Esophagus squamous epithelium (tissue), 5 donors: ENCODE measurements around the gene MUC22. TPM values are rescaled to one million over a fixed set of nuclear protein-coding genes. Genes with fewer than 3 reads are reported as not detected.
"Not testable (repeated sequence)": the region's sequence is repeated elsewhere in the genome, so short reads cannot be mapped to it uniquely, and the experiment has no call there.

ENCODE experiments used
- DNase-seq: peaks from one replicate; lab custom pipeline; 2025; lab: John Stamatoyannopoulos, UW
- H3K27ac ChIP-seq, 4 donors: fragments of 200-600 bp; sonication (generic); one replicate each; pipeline ENCODE4 v1.5.1; 2016 to 2019; ENCODE audit warnings: mild to moderate bottlenecking in 1 of 4
- H3K27me3 ChIP-seq, 4 donors: fragments of 200-600 bp; sonication (generic); 1 replicate in 3 of 4; 2 replicates in 1 of 4; pipeline versions ENCODE4 v1.5.1 to v1.6.0; 2017 to 2021; ENCODE audit warnings: antibody characterized with exemption in 1 of 4
- H3K36me3 ChIP-seq, 3 donors: fragments of 200-600 bp; sonication (generic); one replicate each; pipeline ENCODE4 v1.5.1; 2016 to 2019
- H3K4me1 ChIP-seq, 3 donors: fragments of 200-600 bp; sonication (generic); one replicate each; pipeline ENCODE4 v1.5.1; 2017 to 2019
- H3K4me3 ChIP-seq, 4 donors: fragments of 200-600 bp; sonication (generic); 1 replicate in 3 of 4; 2 replicates in 1 of 4; pipeline ENCODE4 v1.5.1; 2016 to 2019; ENCODE audit warnings: mild to moderate bottlenecking in 2 of 4, moderate library complexity in 1 of 4
- H3K9me3 ChIP-seq, 3 donors: fragments of 200-600 bp; sonication (generic); one replicate each; pipeline ENCODE4 v1.5.1; 2016 to 2019
- POLR2A ChIP-seq, 4 donors: fragments of 450-650 bp; IDR thresholded peaks; one replicate each; pipeline ENCODE4 v1.6.1; 2017; ENCODE audit warnings: antibody characterized with exemption in 4 of 4, mild to moderate bottlenecking in 4 of 4, moderate library complexity in 3 of 4
- WGBS, 2 donors: methylation state at CpG; one replicate each; pipeline ENCODE4 v1.1.5; 2018; 5-methylcytosine and 5-hydroxymethylcytosine counted together
- intact Hi-C: fragments of 100-400 bp; cut with DNase I; formaldehyde crosslinking; loops from one replicate; pipeline ENCODE4 v1.15.0; 2022
- total RNA-seq, 4 donors: library from RNA; depleted of rRNA; stranded (reverse); fragments of >200 nt; gene quantifications; one replicate each; pipeline ENCODE4 v1.1.0, GENCODE V29; 2016
- TF ChIP-seq, protein P1 (sequence below), 6 experiments: fragments of 450-650 bp in 4 of 6; fragments of 200-600 bp in 2 of 6; sonication (generic) in 2 of 6; IDR thresholded peaks; one replicate each; pipeline ENCODE4 v1.5.1; 2016 to 2019; ENCODE audit warnings: antibody characterized with exemption in 6 of 6, mild to moderate bottlenecking in 4 of 6, moderate library complexity in 4 of 6
- donor health status: DM: yes; HTN: yes; CAD: no.

Gene MUC22
- total RNA-seq, 4 donors from 2014 or later: 4.1 to 10.1 (median 7.6) TPM

DNA sequence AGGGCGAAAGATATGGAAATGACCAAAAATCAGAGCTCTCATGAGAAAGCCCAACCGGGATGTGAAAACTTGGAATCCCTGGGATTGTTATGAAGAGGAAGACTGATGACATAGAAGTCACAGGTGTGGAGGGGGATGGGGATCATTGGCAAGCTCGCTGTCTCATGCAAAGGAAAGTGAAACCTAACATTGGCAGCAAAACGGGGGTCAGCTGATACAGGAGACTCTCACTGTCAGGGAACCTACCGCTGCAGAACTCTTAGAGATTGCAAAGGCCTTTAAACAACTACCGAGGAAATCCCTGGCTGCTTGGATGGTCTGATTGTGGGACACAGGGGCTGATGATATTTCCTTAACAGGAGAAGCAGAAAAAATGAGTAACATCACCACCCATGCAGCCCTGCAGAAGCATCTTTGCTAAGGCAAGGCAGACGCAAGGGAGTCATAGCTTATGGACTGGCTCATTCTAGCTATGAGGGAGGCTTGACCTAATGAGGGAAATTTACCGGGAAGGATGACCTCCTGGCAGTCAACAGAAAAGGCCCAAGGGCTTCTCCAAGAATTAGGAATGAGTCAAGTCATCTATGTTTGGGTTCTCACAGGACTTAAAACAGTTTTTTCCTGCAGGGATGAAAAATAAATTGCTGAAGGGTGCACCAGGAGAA, 19.7 kb upstream of the MUC22 start:
- TF ChIP-seq POLR2A (IDR thresholded peaks at IDR 0.05): no peak
- TF ChIP-seq, protein P1, sequence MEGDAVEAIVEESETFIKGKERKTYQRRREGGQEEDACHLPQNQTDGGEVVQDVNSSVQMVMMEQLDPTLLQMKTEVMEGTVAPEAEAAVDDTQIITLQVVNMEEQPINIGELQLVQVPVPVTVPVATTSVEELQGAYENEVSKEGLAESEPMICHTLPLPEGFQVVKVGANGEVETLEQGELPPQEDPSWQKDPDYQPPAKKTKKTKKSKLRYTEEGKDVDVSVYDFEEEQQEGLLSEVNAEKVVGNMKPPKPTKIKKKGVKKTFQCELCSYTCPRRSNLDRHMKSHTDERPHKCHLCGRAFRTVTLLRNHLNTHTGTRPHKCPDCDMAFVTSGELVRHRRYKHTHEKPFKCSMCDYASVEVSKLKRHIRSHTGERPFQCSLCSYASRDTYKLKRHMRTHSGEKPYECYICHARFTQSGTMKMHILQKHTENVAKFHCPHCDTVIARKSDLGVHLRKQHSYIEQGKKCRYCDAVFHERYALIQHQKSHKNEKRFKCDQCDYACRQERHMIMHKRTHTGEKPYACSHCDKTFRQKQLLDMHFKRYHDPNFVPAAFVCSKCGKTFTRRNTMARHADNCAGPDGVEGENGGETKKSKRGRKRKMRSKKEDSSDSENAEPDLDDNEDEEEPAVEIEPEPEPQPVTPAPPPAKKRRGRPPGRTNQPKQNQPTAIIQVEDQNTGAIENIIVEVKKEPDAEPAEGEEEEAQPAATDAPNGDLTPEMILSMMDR (IDR thresholded peaks at IDR 0.05): no peak
- H3K4me1 ChIP-seq: no peaks in the 10 kb centered on the region
- no peak for DNase-seq
- WGBS, 2 donors: 48 to 56% methylated on average over 7 to 8 of the region's 8 CpGs
- intact Hi-C loops: no loop called here
- peaks cover 0 to 18% (median 0%) of the 10 kb centered on the region in 3 donors for H3K36me3 ChIP-seq
- no peaks in the 10 kb centered on the region for H3K9me3 ChIP-seq
- peak overlapping the region in 1 of 4 donors; percentile 1 for H3K27ac ChIP-seq
- peaks cover 0 to 4% (median 0%) of the 10 kb centered on the region in 4 donors for H3K27me3 ChIP-seq
- no peak overlapping the region for H3K4me3 ChIP-seq

GRCh38 chr6:30991891-30992290, 18.4 kb upstream of the MUC22 start:
- intact Hi-C loops: no loop called here
- Histone ChIP-seq H3K36me3 (peaks cover 0 to 18% (median 0%) of the 10 kb centered on the region in 3 donors), H3K9me3 (no peaks in the 10 kb centered on the region), H3K4me1 (no peaks in the 10 kb centered on the region), H3K27ac (peak overlapping the region in 2 of 4 donors; percentile 4 to 45), H3K4me3 (no peak overlapping the region), H3K27me3 (no peaks in the 10 kb centered on the region)
- TF ChIP-seq POLR2A (IDR thresholded peaks at IDR 0.05): no peak
- TF ChIP-seq, protein P1 (IDR thresholded peaks at IDR 0.05): no peak
- no peak for DNase-seq
- 65 to 100% methylated on average over 2 of the region's 2 CpGs for WGBS, 2 donors

GRCh38 chr6:30997301-30997700, 13.0 kb upstream of the MUC22 start:
- DNase-seq: no peak
- WGBS, 2 donors: 86 to 96% methylated on average over 2 of the region's 2 CpGs

GRCh38 chr6:30998785-30999184, 11.5 kb upstream of the MUC22 start:
- TF ChIP-seq, protein P1 (IDR thresholded peaks at IDR 0.05): no peak
- TF ChIP-seq POLR2A (IDR thresholded peaks at IDR 0.05): no peak
- Histone ChIP-seq H3K9me3 (no peaks in the 10 kb centered on the region), H3K36me3 (no peaks in the 10 kb centered on the region), H3K4me1 (peaks cover 0 to 21% (median 0%) of the 10 kb centered on the region in 3 donors), H3K4me3 (no peak overlapping the region), H3K27ac (peak overlapping the region in 3 of 4 donors; percentile 61 to 73 (median 62)), H3K27me3 (no peaks in the 10 kb centered on the region)
- intact Hi-C loops: no loop called here
- 26 to 46% methylated on average over 4 to 5 of the region's 5 CpGs for WGBS, 2 donors
- DNase-seq: no peak

More at GRCh38 chr6:30997301-30997700, 13.0 kb upstream of the MUC22 start:
- Histone ChIP-seq H3K27ac (peak overlapping the region in 3 of 4 donors; percentile 16 to 73 (median 61)), H3K4me1 (peaks cover 0 to 21% (median 0%) of the 10 kb centered on the region in 3 donors), H3K27me3 (no peaks in the 10 kb centered on the region), H3K9me3 (no peaks in the 10 kb centered on the region), H3K36me3 (no peaks in the 10 kb centered on the region), H3K4me3 (no peak overlapping the region)
- TF ChIP-seq, protein P1 (IDR thresholded peaks at IDR 0.05): no peak
- TF ChIP-seq POLR2A (IDR thresholded peaks at IDR 0.05): no peak
- intact Hi-C loops: no loop called here

DNA sequence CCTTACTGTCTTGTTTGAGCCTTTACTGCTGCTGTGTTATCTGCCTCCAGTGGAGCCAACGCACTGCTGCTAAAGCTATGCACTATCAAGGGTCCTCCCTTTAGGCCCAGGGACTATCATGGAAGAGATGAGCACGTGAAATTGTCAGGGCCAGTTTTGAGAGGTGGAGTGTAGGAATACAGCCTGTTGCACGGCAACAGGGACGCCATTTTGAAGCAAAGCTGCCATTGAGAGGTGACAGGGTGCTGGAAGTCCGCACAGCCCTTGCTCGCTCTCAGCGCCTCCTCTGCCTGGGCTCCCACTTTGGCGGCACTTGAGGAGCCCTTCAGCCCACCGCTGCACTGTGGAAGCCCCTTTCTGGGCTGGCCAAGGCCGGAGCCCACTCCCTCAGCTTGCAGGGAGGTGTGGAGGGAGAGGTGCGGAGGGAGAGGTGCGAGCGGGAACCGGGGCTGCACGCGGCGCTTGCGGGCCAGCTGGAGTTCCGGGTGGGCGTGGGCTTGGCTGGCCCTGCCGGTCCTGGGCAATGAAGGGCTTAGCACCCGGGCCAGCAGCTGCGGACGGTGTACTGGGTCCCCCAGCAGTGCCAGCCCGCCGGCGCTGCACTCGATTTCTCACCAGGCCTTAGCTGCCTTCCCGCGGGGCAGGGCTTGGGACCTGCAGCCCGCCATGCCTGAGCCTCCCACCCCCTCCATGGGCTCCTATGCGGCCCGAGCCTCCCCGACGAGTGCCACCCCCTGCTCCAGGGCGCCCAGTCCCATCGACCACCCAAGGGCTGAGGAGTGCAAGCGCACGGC, 10.0 kb upstream of the MUC22 start:
- H3K4me3 ChIP-seq, DNase-seq, H3K9me3 ChIP-seq, H3K36me3 ChIP-seq, H3K27me3 ChIP-seq, intact Hi-C loops: not testable (repeated sequence)
- WGBS, 2 donors: 84 to 100% methylated on average over 1 to 6 of the region's 39 CpGs
- H3K27ac ChIP-seq: peak overlapping the region in 2 of 4 donors; percentile 61 to 73
- H3K4me1 ChIP-seq: peaks cover 0 to 27% (median 0%) of the 10 kb centered on the region in 3 donors
